ENCODE data around the gene FABP3.
A peak's percentile ranks its signal among the peaks of the same experiment; 100 is the strongest.
"Not testable (repeated sequence)": the region's sequence is repeated elsewhere in the genome, so short reads cannot be mapped to it uniquely, and the experiment has no call there.

Gene FABP3

DNA sequence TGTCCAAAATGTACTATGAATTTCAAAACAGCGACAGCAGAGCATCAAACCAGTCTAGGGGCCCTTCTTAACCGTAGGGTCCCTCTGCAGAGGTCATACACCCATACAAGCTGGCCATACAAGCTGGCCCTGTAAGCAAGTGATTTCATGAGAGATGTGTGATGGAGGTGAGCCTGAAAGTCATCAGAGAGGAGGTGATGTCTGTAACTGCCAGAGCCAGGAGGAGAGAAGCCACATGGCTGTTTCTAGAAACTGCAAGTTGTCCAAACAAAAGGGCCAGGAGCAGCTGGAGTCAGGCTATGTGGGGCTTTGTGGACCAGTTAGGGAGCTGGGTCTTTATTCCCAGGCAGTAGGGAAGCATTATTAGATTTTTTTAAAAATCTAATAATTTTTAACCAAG lies 25.4 kb upstream of the FABP3 start:
- DNase-seq (ENCODE audit: low read depth): no peak

DNA sequence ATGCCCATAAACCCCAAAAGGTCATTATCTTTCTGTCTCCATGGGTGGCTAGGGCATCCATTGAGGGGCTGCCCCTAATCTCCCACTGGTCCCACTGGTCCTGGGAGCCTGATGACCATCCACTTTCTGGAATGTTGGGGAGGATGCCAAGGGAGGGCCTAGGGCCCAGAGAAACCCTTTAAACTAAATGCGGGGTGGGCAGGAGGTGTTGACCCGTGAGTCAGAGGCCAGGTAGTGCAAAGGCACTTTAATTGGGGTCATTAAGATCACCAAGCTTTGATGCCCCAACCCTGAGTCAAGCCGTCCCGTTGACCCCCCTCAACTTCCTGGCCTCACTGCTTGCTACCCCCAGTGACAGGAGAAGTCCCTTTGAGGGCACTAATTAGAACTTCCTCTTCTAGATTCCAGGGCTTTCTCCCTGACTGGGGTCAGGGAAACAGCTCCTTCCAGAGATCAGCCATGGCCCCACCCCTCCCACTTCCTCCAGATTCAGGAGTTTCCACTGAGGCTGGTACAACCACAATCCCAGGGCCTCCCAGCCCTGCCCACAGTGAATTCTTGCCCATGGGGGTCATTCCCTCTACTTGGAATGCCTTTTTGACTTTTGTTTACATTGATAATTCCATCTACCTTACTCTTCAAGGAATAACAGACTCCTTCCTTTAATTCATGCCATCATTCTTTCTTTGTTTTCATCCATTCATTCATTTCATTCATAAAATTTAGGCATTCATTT lies 24.7 kb upstream of the FABP3 start:
- no peak for DNase-seq (ENCODE audit: low read depth)

DNA sequence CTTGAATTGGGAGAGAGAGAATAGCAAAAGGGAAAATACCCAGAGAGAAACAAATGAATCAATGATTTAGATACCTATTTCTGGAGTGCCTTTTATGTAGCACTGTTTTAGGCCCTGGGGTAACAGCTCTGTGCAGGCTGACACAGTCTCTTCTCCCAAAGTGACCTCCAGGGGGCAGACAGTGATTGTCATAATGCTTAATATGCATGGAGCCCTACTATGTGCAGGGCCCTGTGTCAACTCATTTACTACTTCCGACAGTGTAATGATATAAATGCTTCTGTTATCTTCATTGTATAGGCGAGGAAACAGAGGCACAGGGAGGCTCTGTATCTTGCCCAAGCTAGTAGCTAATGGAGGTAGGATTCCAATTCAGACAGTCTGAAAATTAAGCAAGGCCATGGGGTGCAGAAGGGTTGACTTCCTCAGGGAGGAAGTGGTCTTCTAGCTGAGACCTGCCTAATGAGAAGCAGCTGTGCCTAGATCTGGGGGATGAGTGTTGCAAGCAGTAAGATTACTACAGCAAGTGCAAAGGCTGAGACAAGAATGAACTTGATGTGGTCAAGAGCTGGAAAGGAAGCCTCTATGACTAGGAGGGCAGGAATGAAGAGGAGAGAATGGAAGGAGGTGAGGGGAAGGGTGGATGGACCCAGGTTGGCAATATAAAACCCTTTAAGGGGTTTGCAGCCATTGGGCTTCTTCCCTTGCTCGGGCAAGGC lies 23.9 kb upstream of the FABP3 start:
- DNase-seq (ENCODE audit: low read depth): no peak

DNA sequence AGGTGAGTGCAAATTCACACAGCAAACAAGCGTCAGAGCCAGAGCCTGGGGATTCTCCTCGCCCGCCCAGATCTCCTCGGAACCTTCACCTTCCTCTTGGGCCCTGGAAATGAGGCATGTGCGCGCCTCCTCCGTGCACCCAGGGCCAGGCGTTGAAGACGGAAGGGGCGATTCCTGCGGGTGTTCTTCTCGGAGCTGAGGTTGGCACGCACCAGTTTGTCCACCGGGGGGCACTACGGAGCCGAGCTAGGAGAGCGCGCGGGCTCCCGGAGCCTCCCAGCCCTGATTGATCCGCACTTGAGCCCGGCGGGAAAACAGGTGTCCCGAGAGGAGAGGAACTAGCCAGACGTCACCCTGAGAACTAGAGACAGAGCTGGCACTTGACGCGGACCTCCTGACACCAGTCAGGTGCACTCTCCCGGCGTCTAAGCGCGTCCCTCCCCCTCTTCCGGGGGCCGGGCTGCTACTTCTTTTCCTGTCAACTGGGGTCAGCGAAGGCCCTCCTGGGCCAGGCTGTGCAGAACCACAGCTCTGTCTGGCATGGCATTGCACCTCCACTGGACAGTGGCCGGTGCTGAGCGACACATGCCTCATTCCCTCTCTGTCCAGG lies 21.8 kb upstream of the FABP3 start:
- peak; percentile 67 for DNase-seq (ENCODE audit: low read depth)

DNA sequence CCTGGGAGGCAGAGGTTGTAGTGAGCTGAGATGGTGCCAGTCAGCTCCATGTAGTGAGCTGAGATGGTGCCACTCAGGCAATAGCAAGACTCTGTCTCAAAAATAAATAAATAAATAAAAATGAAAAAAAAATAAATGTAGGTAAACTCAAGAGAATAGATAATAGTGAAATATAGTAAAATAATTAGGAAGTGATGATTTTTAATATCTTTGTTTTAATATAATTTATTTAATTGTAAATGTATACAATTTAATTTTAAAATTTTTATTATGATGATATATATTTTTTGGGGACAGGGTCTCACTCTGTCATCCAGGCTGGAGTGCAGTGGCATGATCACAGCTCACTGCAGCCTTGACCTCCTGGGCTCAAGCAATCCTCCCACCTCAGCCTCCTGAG lies 20.6 kb upstream of the FABP3 start:
- DNase-seq (ENCODE audit: low read depth): no peak

DNA sequence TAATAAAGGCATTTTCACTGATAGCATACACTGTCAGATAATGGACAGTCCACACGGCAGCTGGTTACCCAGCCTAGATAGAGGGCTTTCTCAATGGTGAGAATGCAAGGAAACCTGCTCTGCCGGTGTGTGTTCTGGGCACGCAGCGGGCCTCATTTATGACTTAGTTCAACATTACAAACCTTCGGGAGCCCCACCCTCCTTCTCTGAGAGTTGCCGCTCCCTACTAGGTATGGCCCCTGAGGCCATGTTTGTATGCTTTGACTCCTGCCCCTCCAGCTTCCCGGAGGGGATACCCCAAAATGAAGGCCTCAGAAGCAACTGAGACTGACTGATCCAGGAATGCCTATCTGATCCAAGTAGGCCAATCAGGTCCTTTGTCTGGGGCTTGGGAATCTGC lies 17.2 kb upstream of the FABP3 start:
- DNase-seq (ENCODE audit: low read depth): no peak

DNA sequence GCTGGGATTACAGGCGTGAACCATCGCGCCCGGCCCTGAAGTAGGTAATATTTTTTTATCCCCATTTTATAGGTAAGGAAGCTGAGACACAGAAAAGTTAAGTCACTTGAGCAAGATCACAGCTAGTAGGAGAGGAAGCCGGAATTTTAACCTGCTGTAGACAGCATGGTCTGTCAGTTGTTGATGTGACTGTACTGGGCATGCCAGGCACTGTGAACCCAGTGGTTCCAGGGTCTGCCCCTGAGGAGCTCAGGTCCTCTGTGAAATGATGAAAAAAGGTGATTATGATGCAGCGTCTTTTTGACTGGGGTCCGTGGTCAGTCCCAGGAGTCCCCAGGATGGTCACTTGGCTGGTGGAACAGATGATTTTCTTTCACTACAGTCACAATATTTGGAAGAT lies 16.7 kb upstream of the FABP3 start:
- DNase-seq (ENCODE audit: low read depth): no peak

DNA sequence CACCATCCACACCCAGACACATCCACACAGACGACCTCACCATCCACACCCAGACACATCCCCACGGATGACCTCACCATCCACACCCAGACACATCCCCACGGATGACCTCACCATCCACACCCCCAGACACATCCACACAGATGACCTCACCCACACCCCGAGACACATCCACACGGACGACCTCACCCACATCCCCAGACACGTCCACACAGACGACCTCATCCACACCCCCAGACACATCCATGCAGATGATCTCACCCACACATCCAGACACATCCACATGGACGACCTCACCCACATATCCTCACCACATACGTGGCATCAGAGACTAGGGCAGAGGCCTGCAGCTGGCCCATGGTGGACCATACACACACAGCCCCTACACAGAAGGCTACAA lies 14.7 kb upstream of the FABP3 start:
- DNase-seq (ENCODE audit: low read depth): no peak

DNA sequence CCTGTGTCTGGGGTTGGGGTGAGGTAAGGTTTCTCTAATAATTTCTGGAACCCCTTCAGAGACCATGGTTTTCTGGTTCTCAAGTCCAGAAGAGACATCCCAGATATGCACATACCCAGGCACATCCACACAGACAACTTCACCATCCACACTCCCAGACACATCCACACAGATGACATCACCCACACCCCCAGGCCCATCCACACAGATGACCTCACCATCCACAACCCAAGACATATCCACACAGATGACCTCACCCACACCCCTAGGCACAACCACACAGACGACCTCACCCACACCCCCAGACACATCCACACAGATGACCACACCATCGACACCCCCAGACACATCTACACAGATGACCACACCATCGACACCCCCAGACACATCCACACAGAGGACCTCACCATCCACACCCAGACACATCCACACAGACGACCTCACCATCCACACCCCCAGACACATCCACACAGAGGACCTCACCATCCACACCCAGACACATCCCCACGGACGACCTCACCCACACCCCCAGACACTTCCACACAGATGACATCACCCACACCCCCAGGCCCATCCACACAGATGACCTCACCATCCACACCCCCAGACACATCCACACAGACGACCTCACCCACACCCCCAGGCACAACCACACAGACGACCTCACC lies 13.8 kb upstream of the FABP3 start:
- not testable (repeated sequence) for DNase-seq (ENCODE audit: low read depth)

DNA sequence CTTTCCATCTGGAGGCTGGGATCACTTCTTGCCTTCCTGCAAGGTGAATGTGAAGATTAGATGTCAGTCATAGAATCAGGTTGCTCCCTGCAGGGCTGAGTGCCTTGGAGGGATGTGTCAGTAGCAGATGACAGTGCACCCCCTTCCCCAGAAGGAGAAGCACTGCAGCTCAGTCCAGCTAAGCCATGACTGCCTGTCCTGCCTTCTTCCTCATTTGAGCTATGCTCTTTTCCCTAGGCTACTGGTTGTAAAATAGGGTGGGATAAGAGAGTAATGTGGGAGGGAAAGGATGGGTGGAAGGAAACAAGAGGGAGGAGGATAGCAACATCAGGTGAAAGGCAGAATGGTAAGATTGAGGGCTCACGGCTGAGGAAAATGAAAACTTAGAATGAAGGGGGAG lies 11.1 kb upstream of the FABP3 start:
- DNase-seq (ENCODE audit: low read depth): no peak

DNA sequence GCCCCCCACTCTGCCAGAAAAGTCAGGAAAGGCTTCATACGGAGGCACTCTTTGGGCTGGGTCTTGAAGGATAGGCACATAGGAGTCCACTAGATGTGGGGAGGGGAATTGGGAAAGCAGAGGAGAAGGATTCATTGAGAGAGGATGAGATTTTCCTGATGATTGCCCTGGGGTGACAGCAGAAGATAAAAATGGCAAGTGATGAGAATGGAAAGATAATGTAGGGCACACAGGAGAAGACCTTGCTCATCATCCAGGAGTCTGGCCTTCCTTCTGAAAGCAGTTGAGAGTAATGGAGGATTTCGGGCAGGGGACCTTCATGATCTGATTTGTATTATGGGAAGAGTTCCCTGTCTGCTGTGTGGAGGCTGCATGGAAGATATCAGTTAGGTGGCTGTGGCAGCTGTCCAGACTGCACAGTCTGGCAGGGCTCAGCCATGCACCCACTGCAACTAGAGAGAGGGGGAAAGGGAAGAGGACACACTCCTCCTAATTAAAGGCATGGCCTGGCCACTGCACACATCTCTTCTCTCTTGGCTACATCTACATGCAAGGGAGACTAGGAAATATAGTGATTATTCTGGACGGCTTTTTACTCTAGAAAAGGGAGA lies 9.6 kb upstream of the FABP3 start:
- no peak for DNase-seq (ENCODE audit: low read depth)

DNA sequence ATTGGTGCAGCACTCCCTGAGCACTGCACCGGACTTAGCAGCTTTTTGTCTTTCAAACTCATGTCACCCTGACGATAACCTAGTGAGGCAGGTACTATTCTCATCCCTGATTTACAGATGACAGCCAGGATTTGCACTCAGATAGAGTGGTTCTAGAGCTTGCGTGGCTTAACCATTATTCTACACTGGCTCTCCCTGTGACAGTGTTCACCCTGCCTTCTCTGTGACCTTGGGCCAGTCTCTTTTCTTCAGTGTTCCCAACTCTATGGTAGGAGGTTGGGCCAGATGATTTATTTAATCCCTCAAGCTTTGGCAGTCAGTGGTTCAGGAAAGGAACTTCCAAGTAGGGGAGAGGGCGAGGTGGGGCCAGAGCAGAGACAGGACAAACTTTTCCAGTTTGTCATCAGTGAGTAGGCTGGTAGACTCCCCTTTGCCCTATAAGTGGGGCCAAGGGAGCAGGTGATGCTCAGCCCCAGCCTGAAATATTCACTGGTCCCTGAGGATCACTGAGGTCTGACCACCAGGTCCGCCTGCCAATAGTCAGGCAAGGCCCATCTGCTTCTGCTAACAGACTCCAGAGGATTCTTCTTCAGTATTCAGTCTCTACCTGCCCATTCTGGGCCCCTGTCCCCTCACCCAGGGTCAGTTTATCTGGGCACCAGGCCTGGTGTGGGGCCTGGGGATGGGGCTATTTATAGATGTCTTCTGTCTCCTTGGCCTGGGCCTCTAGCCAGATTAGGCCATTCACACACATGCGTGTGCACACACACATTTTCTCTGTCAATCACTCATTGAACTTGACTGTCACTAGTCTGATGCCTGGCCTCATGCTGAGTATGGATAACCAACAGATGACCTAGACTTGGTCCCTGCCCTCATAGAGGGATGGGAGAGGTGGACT lies 8.8 kb upstream of the FABP3 start:
- no peak for DNase-seq (ENCODE audit: low read depth)

DNA sequence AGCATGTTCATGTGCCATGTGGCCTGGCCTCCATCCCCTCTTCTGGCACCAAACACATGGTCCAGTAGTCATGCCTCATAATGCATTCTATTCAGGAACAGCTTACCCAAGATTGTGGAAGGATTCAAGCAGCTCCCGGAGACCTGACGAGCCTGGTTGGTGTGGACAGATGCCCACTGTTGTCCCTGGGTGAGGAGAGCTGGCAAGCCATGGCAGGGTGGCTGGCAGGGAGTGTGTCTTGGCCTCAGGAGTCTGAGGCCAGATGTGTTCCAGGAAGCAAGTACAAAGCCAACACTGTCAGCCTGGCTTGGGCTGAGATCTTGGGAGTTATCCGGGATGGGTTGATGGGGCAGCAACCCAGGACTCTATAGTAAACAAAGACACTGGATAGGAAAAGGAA lies 7.3 kb upstream of the FABP3 start:
- no peak for DNase-seq (ENCODE audit: low read depth)

DNA sequence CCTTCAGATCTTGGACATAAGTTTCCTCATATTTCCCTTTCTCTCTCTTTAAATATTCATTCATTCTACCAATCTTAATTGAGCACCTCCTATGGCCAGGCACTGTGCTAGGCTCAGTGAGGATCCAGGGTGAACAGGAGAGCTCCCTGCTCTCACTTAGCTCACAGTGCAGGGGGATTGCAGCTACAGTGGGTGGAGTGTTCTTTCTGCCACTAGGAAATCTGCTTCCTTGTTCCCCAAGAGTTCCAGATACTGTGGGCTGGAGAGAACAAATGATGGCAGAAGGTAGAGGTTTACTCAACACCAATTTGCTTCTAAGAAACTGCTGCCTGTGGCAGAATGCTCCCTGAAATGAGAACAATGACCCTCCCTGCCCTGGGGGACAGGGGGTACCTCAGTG lies 5.1 kb upstream of the FABP3 start:
- DNase-seq (ENCODE audit: low read depth): no peak

DNA sequence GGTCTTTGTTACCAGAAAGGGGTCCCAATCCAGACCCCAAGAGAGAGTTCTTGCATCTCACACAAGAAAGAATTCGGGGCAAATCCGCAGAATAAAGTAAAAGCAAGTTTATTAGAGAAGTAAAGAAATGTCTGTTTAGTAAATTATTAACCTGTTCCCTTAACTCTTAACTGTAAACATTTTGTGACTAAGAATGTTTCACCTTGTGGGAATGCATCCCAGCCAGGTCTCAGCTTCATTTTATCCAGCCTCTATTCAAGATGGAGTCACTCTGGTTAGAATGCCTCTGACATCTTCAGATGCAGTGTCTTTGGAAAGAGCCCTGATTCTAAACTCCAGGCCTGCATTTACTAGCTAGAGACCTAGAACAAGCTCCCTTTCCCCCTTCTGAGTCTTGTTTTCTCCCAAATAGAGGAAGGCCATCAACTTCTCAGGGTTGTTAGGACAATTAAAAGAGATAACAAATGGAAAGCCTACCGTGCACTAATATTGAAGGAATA lies 4.5 kb upstream of the FABP3 start:
- DNase-seq (ENCODE audit: low read depth): no peak

DNA sequence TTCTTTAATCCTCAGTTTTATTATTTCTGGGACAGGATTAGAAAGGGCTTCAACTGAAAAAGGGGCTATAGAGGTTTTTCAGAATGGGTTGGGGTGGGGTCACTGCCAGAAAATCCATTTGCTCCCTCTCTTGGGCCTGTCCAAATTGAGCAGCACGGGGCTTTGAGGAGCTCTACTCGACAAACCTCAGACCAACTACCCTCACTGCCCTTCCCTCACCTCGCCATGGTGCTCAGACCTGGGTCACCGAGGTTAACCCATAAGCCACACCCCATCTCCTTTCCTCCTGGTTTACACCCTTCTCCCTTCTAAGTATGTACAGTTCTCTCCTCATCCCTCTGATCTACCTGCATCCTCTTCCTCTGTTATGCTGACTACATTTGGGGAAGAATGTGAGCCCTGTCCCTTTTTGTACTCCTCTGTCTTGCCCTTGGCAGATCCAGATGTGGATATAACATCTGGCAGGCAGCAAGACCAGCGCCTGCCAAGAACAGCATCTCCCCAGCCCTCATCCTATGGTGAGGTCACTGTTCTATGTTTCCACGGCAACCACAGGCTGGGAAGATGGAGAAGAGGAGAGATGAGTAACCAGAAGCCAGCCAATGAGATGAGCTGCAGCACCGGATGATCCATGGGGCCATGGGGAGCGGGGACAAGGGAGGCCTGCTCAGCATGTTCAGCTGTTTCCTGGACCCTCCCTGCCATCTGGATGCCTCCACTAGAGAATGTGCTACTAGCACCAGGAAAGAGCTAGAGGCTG lies 3.7 kb upstream of the FABP3 start:
- no peak for DNase-seq (ENCODE audit: low read depth)

DNA sequence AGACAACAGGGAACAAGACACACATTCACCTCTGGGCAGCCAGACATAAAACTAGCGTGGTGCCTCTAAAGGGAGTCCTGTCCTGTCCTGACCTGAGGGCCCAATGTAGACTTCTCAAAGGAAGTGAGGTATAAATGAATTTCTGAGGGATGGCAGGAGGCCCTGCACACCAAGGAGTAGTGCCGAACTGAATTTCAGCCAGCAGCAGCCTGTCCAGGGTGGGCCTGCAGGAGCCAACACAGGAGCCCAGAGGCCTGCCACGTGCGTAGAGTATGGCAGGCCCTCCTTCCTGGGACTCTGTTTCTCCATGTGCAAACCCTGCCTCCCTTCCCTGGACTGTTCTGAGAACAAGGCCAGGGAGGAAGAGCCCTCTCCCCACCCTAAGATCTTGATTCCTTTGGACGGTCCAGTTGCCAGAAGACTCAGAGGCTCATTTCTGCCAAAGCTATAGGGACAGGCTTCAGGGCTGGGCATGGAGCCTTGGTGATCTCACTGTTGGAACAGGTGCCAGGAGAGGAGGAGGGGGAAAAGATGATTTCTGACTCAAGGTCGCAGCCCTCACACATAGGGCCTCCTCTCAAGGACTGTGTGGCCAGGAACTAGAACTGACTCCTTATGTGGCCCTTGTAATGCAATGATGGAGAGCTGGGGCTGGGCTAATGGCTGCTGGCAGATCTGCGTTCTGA lies 1.8 kb upstream of the FABP3 start:
- no peak for DNase-seq (ENCODE audit: low read depth)

DNA sequence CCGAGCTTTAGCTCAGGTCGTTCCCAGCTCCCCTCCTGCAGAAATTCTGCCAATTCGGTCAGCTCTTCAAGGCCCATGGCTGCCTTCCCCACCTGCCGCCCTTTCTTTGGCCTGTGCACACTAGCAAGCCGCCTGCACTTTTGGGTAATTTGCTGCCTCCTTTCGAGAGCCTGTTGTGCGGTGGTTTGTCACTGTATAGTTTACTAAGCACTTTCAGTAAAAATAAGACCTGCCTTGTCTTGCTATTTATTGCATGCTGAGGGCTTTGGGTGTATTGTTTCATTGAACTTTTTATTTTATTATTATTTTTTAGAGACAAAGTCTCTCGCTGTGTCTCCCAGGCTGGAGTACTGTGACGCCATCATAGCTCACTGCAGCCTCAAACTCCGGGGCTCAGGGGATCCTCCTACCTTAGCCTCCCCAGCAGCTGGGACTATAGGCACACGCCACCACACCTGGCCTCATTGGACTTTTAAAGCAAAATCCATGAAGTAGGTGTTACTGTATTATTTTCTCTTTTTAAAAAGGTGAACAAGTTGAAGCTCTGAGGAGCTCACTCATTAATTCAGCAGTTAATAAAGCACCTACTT lies 1.1 kb upstream of the FABP3 start:
- DNase-seq (ENCODE audit: low read depth): no peak

DNA sequence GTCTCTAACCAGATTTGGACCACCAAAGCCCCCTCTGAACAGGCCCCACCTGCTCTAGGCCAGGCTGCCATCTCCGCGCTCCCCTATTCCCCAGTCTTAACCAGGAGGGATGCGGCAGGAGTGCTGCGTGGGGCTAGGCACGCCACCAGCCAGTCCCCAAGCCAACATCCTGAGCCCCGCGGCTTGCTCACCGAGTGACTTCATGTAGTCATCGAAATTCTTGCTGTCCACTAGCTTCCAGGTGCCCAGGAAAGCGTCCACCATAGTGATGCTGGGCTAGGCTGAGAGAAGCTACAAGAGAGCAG lies 173 bp downstream of the FABP3 start:
- DNase-seq (ENCODE audit: low read depth): no peak

DNA sequence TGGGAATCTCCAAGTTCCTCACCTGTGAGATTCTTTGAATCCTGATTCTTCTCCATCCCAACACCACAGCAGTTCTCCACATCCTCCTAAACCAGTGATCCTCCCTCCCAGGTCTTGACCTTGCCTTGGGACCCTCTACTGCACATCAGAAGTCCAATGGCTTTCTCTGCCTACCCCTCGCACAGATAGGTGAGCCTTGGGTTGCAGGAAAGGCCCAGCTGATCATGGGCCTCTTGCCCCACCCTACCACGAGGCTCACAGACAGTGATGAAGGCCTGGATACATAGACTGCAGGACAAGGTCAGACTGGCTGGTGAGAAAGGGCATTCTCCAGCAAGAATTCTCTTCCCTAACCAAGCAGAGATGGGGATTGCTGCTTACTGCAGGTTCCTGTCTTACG lies 825 bp downstream of the FABP3 start:
- no peak for DNase-seq (ENCODE audit: low read depth)
